Measurements from ENCODE around the gene STPG4. TPM values are rescaled to one million over a fixed set of nuclear protein-coding genes. Genes with fewer than 3 reads are reported as not detected.

Gene STPG4
- total RNA-seq, 1 experiment from 2014 or later = 7.1 TPM

DNA sequence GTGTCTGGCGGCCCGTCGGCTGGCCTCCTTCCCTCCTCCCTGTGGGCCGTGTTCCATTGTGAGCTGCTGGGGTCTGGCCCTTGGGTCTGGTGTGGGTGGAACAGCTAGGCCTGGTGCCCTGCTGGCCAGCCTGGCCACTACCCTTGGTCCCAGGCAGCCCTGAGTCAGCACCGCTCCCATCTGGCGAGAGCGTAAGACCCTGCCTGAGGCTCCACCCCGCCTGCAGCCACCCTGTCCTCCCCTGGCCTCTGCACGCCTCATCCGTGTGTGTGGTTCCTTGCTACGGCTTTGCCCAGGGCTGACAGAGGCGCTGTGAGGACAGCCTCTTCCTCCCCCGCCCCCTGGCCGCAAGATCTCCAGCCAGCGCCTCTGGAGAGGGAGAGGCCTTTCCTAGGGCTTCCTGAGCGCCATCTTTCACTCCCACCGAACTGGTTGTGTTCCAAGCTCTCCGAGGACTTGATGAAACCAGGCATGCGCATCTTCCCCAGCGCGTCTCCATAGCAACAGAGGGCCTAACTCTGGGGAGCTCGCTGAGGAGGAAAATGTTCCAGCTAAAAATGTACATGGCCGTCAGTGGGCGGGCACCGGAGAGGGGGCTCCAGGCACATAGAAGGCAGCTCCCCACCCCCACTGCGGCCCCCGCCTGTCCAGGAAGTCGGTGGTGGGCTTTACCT lies 83.0 kb downstream of the STPG4 start:
- peak; percentile 33 for DNase-seq (ENCODE audit: low spot score)

DNA sequence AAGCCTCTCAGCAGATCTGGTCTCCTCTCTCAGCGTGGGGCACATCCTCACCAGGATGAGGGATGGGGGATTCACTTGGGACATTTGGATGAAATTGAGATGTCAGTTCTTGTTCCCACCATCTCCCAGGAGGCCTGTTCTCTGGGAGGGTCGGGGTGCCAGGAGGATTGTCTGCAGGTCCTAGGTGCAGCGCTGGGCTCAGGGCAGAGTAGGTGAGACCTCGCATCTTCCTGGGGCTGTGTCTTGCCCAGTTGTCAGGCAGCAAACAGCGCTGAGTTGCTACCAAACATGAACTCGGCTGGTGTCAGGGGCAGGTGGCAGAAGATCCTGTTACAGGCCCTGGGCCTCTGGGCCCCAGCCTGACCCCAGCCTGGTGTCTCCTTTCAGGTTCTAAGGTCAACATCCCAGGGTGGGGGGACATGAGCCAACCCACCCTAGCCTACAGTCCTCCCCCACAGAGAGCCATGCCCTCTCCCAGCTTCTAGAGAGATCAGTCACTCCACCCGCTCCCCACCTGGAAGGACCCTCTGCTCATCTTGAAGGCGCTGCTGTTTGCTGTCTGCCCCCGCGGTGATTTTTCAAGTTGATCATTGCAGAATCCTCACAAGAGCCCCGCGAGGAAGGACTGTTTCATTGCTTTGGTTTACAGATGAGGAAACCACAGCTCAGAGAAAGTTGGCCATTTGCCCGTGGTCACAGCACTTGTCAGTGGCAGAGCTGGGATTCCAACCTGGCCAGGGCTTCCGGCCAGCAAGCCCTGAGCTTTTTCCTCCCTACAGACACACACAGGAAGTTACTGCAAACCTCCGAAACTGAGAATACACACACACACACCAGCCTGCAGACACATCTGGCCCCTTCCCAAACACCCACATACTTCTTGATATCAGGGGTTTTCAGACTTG lies 83.9 kb downstream of the STPG4 start:
- peak; percentile 95 for DNase-seq (ENCODE audit: low spot score)

DNA sequence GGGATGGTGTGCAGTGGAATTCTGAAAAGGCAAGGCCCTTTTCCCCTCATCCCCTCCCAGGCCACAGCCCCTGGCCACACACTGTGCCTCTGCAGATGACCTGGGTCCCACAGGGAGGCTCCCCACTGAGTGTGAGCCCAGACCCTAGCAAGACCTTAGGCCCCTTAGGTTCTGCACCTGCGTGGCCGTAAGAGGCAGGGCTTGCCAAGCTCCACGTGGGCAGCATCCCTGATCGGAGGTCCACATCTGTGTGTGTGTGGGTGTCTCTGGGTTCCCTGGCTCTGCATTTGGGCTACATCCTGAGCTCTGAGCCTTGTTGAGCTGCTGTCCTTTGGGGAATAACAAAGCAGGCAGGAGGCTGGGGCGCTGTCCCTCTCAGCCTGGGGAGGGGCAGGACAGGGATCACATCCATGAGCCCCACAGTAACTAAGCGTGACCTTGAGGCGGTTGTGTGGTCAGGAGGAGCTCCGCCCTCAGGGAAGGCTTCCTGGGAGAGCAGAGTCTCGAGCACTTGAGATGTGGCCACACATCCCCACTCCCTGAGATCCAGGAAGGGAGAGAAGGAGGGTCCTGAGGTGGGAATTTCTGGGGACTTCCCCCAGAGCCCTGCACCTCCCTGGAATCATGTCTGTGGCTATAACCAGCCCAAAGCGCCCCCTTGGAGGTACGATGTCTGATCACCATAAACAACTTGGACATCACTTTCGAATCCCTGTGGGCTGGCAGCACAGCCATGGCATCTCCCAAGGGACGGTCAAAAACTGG lies 84.8 kb downstream of the STPG4 start:
- DNase-seq (ENCODE audit: low spot score) = peak; percentile 64

DNA sequence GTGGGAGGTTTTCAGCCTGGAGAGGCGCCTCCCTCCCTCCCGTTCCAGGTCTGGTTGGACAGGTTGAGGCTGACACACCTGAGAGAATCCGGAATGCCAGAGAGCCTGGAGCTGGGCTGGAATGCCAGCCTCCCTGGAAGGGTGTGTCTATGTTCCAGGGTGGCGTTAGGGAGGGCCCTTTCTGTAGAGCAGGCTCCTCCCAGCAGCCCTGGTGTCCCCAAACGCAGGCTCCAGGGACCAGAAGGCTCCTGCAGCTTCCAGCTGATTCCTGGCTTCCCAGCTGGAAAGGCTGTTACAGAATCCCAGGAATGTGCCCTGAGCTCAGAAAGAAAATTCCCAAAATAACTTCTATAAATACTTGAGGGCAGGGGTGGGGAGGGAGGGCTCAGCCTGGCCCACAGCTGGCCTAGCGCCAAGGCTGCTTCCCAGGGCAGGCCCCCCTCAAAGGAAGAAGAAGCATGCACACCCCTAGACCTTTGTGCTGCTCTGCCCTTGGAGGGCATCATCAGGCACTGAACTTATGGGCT lies 85.4 kb downstream of the STPG4 start:
- DNase-seq (ENCODE audit: low spot score) = peak; percentile 98

DNA sequence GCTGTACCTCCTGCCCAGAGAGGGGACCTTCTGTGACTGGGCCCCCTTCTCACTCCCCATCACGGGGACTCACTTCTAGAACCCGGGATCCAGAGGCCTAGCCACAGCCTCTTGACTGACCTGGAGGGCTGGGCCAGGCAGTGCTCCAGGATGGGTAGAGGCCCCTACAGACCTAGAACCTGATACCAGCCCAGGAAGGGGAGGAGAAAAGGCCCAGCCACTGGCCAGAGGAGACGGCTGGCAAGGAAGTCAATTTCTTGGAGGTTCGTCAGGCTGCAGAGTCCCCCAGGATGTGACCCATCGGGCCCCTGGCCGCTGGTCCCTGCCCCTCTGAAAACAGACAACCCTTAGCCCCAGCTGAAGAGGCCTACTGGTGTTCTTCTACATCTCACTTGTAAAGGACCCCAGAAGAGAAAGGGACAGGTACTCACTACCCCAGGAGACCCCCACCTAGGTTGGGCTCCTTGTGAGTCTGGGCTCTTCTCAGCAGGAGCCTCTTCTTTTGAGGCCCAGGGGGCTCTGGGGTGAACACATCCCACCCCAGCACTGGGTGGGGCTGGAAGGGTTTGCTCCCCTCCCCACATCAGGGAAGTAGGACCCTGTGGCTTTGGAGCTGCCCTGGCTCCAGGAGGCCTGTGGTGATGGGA lies 86.0 kb downstream of the STPG4 start:
- no peak for DNase-seq (ENCODE audit: low spot score)

DNA sequence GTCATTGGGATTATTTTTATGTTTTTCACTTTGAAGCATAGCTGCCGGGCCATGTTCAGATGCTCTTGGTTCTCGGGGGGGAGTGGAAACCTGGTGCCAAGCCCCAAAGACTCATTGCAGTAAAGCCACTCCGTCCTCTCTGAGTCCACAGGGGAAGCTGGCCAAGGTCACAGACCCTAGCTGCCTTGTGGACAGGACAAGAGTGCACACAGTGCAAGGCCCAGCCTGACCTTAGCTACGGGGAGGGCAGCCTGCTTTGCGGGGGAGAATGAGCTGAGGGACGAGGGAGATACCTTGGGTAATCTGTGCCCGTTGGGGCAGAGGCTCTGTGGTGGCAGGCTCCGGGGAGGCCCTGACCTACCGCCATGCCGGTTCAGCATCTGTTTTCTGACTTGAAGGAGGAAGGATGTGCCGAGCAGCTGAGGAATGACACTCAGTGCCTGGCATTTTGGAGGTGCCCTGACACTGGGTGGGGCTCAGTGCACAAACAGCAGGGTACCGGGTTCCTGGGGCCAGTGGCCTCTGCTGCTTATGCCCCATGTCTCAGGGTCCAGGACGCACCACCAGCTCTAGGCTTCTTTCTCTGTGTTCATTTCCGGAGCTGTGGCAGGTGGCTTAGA lies 87.2 kb downstream of the STPG4 start:
- DNase-seq (ENCODE audit: low spot score) = no peak

DNA sequence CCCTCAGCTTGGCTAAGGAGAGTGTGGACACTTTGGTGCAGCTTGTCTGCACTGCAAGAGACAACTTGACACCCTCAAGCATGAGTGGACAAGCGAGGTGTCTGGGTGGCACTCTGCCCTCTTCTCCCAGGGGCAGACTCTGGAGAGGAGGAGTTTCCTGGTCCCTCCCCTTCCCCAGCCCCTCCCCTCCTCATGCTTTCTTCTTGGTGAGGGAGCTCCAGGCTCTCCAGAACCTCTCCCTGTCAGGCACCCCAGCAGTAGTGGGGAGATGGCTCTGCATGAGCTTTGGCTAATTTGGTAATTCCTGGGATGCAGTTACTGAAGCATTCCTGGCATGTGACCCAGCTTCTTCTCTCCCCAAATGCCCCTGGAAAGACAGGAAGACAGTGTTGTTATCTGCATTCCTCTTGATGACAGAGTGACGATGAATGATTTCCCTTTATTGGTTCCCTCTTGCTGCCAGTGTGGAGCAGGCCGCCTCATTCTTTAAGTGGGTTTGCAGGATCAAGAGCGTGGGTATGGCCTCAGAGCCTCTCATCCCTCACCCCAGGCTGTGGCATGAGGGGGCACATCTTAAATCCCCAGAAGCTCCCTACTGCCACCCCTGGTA lies 89.2 kb downstream of the STPG4 start:
- peak; percentile 82 for DNase-seq (ENCODE audit: low spot score)

DNA sequence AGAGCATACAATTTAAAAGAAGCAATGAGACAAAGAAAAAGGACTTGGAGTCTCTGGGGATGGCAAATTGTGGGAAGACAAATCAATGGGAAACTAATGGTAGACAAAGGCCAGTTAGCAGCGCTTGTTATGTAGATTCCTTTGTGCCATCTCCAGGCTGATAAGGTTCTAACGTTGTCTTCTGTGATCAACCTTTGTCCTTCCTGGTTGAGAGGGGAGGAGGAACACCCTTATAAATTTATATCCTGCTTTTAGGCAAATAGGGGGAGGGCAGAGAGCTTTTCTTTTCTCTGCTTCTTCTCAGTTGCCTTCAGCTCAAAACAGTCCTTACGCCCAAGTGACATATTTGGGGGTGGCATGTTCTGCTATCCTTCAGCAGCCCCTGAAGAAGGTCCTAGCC lies 89.8 kb downstream of the STPG4 start:
- no peak for DNase-seq (ENCODE audit: low spot score)

DNA sequence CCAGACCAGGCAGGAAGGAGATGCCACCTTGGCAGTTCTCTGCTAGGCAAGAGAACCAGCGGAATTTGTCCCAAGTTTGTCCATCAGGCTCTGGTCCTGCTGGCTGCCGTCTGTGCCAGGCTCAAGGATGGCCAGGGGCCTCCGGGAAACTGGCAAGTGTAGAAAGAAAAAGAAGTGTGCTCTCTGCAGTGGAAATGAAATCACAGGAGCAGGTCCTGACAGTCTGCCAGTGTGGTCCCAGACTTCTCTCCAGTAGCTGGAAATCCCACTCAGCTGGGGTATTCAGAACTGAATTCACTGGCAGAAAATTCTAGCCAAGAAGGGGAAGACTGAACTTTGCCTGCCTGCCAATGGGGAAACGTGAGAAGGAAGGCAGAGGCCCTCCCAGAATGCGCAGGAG lies 91.0 kb downstream of the STPG4 start:
- no peak for DNase-seq (ENCODE audit: low spot score)

DNA sequence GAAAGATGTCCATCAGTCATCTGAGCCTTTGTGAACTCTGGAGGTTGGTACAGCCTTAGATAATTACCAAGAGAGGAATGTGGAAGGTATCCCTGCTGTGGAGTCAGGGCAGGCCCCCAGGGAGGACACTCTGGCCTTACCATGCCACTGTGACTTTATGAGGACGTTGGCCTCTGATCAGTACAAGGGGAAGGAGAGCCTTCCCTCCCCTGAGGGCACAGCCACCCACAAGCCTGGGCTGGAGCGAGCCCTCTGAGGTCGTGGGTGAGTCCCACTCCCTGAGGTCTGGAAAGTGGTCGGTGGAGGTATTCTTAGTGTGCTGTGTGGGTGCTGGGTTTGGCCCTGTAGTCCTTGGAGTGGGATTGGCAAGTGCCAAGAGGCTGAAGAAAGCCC lies 91.6 kb downstream of the STPG4 start:
- DNase-seq (ENCODE audit: low spot score) = no peak

DNA sequence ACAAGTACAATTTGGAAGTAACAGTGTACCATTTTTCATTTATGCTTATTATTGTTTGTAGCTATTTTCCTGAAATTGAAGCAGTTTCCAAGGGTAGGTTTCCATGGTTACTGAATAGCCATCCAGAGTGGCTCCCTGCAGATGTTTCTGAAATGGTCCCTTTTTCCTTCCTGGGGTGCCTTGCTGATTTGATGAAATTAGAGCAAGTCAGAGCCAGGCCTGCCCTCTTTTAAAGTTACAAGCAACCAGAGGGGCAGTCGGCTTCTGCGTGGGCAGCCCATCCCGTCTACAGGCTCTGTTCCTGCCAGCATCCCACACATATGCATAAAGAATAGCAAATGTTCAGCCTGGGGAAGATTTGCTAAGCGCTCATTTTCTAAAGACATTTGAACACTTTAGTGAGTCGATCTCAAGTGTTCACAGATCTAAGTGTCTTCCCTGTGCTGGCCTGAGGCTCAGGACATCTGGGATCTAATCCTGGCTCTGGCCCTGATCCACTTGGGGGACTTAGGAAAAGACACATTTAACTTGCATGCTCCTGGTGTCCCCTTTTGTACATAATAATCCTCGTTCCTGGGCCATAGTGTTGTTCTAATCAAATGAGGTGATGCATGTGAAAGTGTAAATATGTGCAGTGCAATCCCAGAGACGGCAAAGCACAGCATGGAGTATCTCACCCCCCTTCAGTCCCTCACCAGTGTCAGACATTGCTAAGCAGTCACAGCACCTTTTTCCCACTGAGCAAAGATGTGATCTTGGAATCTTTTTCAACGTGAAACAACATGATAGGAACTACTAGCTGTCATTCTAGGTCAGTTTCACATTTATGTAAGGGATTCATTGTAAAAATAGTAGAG lies 92.2 kb downstream of the STPG4 start:
- no peak for DNase-seq (ENCODE audit: low spot score)

DNA sequence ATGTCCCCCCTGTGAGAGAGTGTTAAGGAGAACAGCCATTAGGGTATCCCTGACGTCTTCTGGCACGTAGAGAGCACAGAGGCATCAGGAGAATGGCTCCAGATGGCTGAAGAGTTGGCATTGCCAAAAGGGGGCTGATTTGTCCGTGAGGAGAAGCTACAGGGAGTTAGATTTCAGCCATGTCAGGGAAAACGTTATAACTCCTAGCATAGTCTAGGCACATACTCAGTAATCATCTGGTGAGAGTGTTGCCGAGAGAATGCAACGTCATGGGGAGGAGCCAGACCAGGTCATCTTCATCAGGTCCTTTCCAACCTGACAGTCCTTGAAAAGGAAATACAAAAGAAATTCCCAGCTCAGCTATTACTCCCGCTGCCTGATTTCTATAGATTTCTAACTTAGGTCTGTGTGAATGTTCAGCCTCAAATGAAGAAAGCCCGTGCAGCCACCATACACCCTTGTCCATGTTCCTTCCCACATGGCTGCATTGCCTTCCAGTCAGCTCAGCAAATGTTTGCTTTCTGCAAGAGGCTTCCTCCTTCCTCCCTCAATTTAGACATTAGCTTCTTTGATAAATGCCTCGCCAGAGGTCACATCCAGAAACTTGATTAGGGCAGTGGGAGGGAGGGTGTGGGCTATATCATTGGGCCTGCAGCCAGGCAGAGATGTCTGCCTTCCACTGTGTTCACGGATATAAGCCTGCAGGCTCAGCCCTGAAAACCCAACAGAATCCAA lies 93.0 kb downstream of the STPG4 start:
- DNase-seq (ENCODE audit: low spot score) = no peak

DNA sequence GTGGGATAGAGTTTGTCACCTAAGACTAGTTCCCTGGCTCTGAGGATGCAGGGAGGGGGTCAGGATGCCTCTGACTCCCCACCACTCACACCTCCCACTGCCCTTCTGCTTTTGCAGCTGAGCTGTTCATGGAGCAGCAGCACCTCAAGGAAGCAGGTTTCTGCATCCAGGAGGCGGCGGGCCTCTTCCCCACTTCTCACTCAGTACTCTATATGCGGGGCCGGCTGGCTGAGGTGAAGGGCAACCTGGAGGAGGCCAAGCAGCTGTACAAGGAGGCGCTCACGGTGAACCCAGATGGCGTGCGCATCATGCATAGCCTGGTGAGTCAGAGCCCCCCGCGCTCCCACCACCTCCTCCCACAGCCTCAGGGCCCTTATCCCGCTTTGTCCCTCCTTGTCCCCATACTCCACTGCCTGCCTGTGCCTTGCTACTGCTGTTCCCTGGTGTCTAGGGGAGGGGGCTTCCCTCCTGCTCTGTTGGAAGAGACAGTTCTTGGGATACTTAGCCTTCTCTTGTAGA lies 94.4 kb downstream of the STPG4 start:
- no peak for DNase-seq (ENCODE audit: low spot score)

DNA sequence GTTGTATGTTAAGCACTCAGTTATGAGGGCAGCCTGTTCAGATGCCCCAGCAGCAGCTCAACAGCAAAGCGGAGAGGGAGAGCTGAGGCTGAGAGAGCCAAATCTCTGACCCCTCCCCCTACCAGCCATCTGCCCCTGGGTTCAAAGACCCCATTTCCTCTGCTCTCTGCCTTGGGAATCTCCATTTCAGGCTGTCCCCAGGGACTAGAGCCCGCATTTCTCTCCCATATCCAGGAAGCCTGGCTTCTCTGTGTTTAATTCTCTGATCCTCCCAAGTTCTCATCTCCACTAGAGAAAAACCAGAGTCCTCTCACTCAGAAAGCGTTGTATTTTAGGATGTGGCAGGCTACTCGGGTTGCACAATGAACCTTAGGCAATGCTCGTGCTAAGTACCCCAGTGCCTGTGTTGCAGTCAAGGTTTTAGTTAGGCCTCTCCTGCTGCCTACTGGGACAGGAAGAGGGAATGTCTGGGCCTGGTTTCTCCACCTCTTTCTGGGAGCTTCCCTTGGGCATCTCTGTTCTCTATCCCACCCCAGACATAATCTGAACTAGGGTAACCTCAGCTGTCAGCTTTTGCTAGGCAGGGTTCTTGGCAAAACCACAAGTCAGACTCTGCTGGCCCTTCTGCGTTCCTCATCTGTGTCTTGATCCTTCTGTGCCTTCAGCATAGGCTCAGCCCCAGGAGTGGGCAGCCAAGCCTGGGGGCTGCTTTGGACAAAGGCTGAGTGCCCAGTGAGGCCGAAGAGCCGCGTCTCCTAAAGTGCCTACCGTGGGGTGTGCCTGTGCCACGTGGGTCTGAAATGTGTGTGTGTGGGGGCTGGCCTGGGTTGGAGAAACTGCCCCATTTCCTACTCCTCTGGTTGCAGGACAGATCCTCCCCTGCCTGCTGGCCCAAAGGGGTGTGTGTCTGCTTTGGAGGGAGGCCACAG lies 96.8 kb downstream of the STPG4 start:
- no peak for DNase-seq (ENCODE audit: low spot score)

DNA sequence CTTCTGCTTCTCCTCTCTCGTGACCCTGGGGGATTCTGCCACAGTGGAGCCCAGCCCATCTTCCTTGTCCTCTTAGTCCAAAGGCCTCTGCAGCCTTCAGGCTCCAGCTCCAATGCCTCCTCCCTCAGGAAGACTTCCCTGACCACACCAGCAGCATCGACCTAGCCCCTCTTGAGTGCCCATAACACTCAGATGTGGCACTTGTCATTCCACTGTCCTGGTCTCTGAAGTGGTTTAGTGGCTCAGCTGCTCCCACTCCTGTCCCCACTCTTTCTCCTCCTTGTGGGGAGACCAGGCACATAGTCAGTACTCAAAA lies 97.5 kb downstream of the STPG4 start:
- DNase-seq (ENCODE audit: low spot score) = no peak

DNA sequence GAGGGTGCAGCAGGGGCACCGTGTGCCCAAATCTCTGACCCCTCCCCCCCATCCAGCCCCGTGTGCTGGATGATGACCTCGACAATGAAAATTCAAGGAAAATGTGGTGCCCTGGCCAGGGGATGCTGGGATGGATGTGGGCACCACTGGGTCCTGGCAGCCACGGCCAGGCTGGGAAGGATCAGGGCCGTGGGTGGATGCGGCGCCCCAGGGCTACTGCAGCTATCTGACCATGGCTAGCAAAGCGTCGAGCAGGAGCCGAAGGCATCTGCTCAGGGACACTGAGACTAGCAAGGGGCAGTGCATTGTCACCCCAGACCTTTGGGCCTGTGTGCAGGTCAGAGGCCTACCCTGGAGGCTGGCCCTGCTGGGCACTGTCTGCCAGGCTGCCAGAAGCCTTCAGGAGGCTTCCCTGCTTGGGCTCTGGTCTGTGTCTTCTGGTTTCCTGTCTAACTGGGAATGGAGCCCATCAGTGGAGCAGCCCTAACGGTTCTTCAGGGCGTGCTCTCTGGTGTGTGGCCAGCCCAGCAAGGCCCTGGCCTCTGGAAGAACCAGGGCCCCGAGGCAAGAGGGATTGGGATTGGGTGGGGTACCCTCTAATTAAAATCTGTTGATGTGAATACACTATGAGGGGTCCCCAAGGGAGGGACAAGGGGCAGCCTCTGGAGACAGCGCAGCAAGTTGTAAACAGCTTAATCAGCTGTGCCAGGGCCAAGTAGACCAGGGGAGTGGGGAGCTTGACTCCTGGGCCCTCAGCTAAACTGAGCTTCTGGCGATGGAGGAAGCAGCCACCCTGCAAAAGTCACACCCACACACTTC lies 98.0 kb downstream of the STPG4 start:
- no peak for DNase-seq (ENCODE audit: low spot score)

DNA sequence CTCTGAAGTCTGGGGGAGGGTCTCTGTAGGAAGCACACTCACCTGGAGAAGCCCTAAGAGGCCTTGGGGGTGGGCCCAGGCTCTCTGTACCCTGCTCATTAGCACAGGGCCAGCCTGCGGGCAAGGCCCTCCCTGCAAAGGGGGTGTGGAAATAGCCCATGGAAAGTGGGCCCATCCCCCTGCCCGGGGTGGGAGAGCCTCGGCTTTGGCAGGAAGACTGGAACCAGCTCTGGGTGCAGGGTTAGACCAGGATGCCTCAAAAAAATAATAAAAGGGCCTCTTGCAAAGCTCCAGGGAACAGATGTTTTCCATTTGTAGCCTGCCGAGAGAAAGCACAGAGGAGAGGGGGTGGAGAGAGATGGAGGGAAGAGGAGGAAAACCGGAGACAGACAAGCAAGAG lies 98.7 kb downstream of the STPG4 start:
- no peak for DNase-seq (ENCODE audit: low spot score)

Measured in HT-29 (cell line).